NCI-H1417 treated with DMSO at 0.1 percent for 48 hours (cell line): ENCODE measurements around the gene SMIM34.
"Not testable (repeated sequence)": the region's sequence is repeated elsewhere in the genome, so short reads cannot be mapped to it uniquely, and the experiment has no call there.

Source experiments
- DNase-seq: peaks from one replicate; lab custom pipeline; 2025; lab: John Stamatoyannopoulos, UW

SMIM34 gene

GRCh38 chr21:34423805-34424204 is at the start of gene SMIM34:
Gene SMIM34, minus strand, starts transcription at chr21:34423951. Its CDS starts 112 bp downstream, at chr21:34423839.
- DNase-seq, result not testable (repeated sequence)

- DNase-seq, result not testable (repeated sequence)
Measured at GRCh38 chr21:34467333-34467732, 43.6 kb upstream of the SMIM34 start.

- DNase-seq, result not testable (repeated sequence)
Measured at GRCh38 chr21:34459426-34459825, 35.7 kb upstream of the SMIM34 start.

DNA sequence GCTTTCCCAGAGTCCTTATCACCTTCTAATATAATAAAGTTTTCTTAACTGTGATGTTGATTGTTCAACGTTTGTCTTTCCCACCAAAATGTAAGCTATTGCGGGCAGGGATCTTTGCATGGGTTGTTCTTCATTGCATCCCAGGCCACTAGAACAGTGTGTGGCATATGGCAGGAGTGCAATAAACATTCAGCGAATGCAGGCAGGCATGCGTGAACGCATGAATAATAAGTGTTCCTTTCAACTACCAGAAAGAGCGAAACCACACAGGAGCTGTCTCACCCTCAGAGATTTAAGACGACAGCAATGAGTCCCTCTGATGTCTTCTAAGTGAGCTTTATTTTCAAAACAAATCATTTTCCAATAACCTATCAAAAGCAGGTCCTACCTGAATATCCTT is 34.5 kb upstream of the SMIM34 start:
- DNase-seq, result not testable (repeated sequence)

DNA sequence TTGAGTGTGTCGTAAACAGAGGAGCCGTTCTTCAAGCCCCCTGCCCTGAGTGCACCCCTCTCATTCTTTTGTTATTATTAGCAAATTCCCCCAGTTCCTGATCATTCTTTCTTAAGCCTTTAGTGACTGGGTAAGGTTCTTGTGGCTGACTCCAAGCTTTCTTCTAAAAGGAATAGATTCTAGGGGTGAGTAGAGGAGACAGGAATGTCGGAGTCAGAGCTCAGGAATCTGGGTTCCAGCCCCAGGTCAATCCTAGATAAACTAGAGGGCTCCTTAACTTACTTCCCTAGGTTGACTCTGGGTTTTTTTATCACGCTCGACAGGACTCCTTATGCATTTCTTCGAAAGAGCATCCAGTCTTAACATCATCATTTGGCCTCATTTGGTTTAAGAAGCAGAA is 32.4 kb upstream of the SMIM34 start:
- DNase-seq, result not testable (repeated sequence)

GRCh38 chr21:34455628-34456027 is 31.9 kb upstream of the SMIM34 start:
- DNase-seq, result not testable (repeated sequence)

GRCh38 chr21:34447018-34447417 is 23.3 kb upstream of the SMIM34 start:
- DNase-seq, result not testable (repeated sequence)

DNA sequence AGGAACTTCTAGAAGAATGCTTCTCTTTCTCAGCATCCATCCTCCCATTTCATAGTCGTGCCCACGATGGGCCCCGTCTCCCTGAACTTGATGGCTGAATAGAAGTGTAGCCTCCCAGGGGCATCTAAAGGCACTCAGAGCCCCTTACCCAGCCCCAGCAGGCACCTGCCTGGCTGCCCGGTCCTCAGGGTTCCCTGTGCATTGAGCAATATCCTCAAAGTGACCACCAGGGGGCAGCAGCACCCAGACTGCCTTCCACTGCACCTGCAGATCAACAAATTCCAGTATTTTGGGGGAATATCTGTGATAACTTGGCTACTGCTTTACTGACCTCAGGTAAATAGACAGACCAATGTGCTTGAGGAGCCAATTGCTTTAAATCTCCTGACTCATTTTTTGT is 19.7 kb upstream of the SMIM34 start:
- DNase-seq, result not testable (repeated sequence)

DNA sequence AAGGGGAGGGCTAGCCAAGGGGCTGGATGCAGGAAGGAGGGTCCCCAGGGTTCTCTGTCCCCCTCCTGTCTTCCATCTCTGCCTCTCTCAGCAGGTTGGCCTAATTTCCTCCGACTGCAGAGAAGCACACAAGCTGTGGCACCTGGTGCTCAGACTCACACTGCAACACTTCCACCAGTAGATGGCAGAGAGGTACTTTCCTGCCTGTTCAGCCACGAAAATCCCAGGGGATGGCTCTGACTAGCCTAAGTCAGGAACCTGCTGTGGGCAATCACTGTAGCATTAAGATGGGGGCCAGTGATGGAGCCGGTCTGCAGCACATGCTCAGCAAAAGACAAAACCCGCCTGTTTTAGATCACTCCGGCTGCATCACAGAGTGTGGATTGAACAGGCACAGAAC is 6.0 kb upstream of the SMIM34 start:
- not testable (repeated sequence) for DNase-seq

- not testable (repeated sequence) for DNase-seq
Measured at GRCh38 chr21:34428441-34428840, 4.7 kb upstream of the SMIM34 start.

DNA sequence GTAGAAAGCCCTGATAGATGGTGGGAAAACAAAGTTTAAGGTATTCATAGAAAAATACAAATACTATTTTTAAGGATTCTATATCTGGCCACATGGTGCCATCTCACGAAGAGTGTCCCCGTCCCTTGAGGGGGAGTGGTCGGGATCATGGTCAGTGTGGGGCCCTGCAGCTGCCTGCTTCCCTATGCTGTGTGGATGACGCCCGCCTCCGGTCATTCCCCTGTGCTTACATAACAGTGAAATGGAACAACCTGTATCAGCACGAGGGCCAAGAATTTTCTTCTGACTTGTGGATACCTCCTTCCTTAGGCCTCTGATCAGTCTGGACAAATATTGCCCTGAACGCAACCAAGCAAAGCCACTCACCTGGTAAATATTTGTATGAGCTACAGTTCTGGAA is 3.6 kb upstream of the SMIM34 start:
- not testable (repeated sequence) for DNase-seq

DNA sequence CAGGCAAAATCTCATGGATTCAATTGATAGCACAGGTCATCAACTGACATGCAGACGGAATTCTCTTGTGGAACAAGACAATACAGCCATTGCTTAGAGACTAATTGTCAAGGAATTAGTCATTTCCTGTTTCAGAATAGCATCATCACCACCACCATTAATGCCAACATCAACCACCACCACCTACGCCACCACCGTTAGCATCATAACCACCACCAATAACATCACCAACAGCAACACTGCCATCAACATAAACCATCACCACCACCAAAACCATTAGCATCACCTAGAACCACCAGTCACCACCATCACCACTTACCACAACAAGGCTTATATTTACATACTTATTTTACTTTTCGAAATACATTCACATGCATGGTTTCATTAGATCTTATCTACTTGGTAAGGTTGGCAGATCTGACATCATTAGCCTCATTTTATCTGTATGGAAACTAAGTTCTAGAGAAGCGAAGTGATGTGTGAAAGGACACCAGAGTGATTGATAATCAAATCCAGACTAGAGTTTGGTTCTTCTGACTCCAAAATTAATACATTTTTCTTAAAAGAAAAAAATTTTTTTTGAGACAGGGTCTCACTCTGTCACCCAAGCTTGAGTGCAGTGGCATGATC is 6.2 kb downstream of the SMIM34 start:
- not testable (repeated sequence) for DNase-seq

DNA sequence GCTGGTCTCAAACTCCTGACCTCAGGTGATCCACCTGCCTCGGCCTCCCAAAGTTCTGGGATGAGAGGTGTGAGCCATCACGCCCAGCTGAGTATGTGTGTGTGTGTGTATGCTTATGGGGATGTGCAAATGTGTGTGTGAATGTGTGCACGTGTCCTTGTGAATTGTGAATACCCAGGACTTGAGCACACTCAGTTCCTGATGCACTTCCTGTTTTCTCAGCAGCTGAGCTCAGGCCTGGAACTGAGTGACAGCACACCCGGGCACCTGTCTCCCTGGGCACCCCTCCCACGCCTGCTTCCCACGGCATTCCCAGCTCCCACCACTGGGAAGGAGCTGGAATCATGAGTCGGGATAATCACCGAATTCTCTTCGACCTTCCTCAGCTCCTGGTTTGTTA is 16.5 kb downstream of the SMIM34 start:
- not testable (repeated sequence) for DNase-seq

DNA sequence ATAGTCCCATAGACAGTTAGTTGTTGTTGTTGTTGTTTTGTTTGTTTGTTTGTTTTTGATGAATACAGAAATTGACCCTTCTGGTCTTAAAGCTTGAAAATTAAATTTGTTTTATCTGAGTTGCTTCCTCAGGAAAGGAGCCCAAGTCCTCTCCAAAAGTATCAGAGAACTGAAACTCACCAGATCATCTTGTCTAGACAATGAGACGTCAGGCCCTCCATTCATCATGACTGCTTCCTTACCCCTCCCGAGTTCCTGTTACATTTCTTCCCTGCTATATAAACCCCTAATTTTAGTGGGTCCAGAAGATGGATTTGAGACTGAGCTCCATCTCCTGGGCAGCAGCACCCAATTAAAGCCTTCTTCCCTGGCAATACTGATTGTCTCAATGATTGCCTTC is 17.1 kb downstream of the SMIM34 start:
- DNase-seq, result not testable (repeated sequence)

GRCh38 chr21:34406102-34406501 is 17.6 kb downstream of the SMIM34 start:
- DNase-seq, result not testable (repeated sequence)

DNA sequence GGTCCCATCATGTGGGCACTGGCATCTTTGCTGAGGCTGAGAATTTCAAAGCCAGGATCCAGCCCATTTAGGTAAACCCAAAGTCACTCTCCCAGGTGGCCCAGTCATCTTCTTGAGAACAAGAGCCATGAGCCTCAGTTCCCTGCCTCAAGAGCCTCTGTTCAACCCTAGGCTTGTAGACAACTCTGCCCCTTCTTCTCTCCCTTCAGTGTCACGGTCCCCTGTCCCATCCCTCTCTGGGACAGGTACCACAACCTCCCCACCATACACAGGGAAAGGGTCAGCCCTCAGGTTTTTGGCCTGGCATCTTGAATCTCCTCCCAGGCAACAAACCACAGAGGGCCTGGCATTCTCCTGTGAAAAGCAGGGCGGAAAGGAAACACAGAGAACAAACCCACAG is 18.1 kb downstream of the SMIM34 start:
- not testable (repeated sequence) for DNase-seq

- not testable (repeated sequence) for DNase-seq
Measured at GRCh38 chr21:34404742-34405141, 19.0 kb downstream of the SMIM34 start.

DNA sequence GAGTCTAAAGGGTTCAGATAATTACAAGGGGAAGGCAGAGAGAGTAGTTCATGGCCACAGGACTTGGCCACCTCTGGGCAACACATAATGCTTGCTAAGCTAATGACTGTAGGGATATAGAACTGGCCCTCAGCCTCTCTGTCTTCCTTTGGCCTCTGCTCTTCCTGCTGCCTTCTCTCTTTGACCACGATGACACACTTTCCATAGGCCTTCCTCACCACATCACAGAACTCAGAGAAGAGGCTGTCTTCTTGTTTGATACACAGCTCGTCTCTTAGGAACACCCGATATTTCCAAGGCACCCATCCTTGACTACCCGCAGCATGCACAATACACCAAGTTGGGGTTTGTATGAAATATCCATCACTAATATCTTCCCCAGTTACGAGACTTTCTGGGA is 23.2 kb downstream of the SMIM34 start:
- not testable (repeated sequence) for DNase-seq

DNA sequence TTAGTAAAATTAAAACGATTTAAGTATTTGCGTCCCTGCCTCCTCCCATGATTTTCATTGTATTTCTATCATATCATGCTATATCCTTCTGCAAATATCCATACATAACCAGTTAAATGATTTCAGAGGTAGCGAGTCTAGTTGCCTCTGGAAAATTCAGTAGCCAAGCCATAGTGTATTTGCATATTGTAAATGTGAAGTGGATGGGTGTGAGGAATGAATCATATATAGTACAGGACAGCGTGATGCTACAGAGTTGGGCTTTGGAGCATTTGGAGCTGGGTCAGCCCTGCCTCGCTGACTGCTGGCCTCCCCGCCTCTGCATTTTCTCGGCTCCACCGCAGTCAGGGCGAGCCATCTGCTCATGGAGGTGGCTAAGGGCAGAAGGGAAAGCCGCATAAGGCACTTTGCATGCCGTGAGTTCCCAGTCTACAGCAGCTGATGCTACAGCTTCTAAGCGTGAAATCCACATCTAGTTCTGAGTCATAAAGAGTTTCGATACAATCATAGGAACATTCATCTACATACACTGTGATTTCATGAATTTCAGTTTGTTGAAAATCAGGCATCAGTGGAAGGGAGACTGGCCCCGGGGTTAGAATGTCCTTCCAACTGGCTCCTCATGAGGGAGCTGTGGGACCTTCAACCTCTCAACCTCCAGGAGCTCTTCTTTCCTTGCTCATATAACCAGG is 39.9 kb downstream of the SMIM34 start:
- DNase-seq, result not testable (repeated sequence)

DNA sequence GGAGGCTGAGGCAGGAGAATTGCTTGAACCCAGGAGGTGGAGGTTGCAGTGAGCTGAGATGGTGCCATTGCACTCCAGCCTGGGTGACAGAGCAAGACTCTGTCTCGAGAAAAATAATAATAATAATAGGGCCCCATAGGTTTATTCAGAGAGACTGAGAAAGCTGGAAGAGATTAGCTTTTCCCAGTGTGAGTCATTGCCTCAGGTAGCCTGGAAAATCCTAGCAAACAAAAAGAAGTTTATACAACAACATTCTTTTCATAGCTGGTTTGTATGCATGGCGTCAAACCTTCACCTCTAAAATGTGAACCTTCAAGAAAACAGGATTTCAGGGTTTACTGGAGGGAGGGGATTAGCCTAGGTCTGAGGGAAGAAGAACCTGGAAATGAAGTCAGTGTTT is 40.6 kb downstream of the SMIM34 start:
- DNase-seq, result not testable (repeated sequence)

- DNase-seq, result not testable (repeated sequence)
Measured at GRCh38 chr21:34375619-34375972, 48.2 kb downstream of the SMIM34 start.

GRCh38 chr21:34374940-34375618 is 48.7 kb downstream of the SMIM34 start, which contains the start of gene SMIM11:
Gene SMIM11, plus strand, starts transcription at chr21:34375507. Its CDS starts 3,998 bp downstream, at chr21:34379505.
- DNase-seq, result not testable (repeated sequence)

DNA sequence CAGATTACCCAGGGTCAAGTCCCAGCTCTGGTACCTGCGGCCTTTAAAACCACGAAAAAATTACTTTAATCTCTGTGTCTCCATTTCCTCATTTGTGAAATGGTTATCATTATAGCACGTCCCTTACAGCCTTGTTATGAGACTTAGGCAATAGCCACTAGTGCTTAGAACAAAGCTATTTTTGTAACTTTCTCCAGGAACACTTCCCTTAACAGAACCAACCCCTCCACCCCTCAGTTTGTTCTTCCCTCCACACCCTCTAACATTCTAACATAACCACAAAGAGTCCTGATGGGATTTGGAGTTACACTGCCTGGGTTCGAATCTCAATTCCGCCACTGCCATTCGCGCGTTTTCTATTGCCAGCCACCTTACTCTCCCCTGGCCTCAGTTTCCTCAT is 49.3 kb downstream of the SMIM34 start:
- not testable (repeated sequence) for DNase-seq
